ENCODE data around the gene ZWILCH.

- TF ChIP-seq EZH2phosphoT487 (IDR thresholded peaks at IDR 0.05; ENCODE audit: low read depth): no peak
- TF ChIP-seq, protein P1, sequence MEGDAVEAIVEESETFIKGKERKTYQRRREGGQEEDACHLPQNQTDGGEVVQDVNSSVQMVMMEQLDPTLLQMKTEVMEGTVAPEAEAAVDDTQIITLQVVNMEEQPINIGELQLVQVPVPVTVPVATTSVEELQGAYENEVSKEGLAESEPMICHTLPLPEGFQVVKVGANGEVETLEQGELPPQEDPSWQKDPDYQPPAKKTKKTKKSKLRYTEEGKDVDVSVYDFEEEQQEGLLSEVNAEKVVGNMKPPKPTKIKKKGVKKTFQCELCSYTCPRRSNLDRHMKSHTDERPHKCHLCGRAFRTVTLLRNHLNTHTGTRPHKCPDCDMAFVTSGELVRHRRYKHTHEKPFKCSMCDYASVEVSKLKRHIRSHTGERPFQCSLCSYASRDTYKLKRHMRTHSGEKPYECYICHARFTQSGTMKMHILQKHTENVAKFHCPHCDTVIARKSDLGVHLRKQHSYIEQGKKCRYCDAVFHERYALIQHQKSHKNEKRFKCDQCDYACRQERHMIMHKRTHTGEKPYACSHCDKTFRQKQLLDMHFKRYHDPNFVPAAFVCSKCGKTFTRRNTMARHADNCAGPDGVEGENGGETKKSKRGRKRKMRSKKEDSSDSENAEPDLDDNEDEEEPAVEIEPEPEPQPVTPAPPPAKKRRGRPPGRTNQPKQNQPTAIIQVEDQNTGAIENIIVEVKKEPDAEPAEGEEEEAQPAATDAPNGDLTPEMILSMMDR (IDR thresholded peaks at IDR 0.05; ENCODE audit: low read depth, low read length): no peak
Observed at GRCh38 chr15:66555685-66556084, 50.6 kb downstream of the ZWILCH start.
